ENCODE data around the gene RPS27A.

GRCh38 chr2:55230551-55230950 lies 1.9 kb upstream of the RPS27A start:
- no peak for TF ChIP-seq CTCF (IDR thresholded peaks at IDR 0.05)
- TF ChIP-seq POLR2A (IDR thresholded peaks at IDR 0.05), result no peak
